ENCODE measurements around the gene ATP8A2. TPM values are rescaled to one million over a fixed set of nuclear protein-coding genes. Genes with fewer than 3 reads are reported as not detected.

ATP8A2 gene
- polyA plus RNA-seq, 3 donors = not detected

- Mint-ChIP-seq H3K27ac (no peak overlapping the region), H3K9me3 (peaks cover 0 to 3% (median 0%) of the 10 kb centered on the region in 7 donors), H3K4me1 (peaks cover 17% of the 10 kb centered on the region), H3K4me3 (no peak overlapping the region), H3K36me3 (no peaks in the 10 kb centered on the region), H3K27me3 (ENCODE audit: low read depth in 3 of 3) (peaks cover 0 to 9% (median 6%) of the 10 kb centered on the region in 3 donors)
- Histone ChIP-seq H3K9ac (ENCODE audit: insufficient read depth, low read length, poor library complexity, severe bottlenecking) (no peak overlapping the region), H3K36me3 (replicated peaks in 1 of 2; ENCODE audit: control insufficient read depth in 1 of 2, insufficient read depth in 2 of 2, low read length in 2 of 2) (no peaks in the 10 kb centered on the region), H3K27ac (ENCODE audit: low read depth in 1 of 2, low read length in 2 of 2) (no peak overlapping the region), H2AFZ (ENCODE audit: insufficient read depth, low read depth, low read length, poor library complexity, severe bottlenecking) (no peak overlapping the region), H3K9me3 (replicated peaks in 1 of 2; ENCODE audit: control insufficient read depth in 1 of 2, insufficient read depth in 1 of 2, low read length in 2 of 2) (no peaks in the 10 kb centered on the region), H3K4me3 (replicated peaks in 1 of 3; ENCODE audit: low read depth in 2 of 3, low read length in 3 of 3) (no peak overlapping the region), H4K20me1 (ENCODE audit: insufficient read depth, low read length) (no peaks in the 10 kb centered on the region), H3K4me2 (replicated peaks; ENCODE audit: extremely low read depth, low read length, poor library complexity, severe bottlenecking) (no peak overlapping the region), H3K79me2 (ENCODE audit: insufficient read depth, low read length) (no peaks in the 10 kb centered on the region), H3K27me3 (ENCODE audit: control insufficient read depth in 2 of 2, insufficient read depth in 2 of 2, low read length in 2 of 2) (no peaks in the 10 kb centered on the region), H3K4me1 (ENCODE audit: control insufficient read depth in 1 of 2, insufficient read depth in 2 of 2, low read length in 2 of 2) (peaks cover 13 to 14% of the 10 kb centered on the region in 2 donors)
- TF ChIP-seq CTCF (IDR thresholded peaks at IDR 0.05) = no peak
- intact Hi-C loops (cut with micrococcal nuclease) = no loop called here
- no peak for DNase-seq
These were observed 495.3 kb downstream of the ATP8A2 start for GRCh38 chr13:25867038-25867437.

- no peaks in the 10 kb centered on the region for H3K36me3 ChIP-seq (replicated peaks in 1 of 2; ENCODE audit: control insufficient read depth in 1 of 2, insufficient read depth in 2 of 2, low read length in 2 of 2)
- no peaks in the 10 kb centered on the region for H4K20me1 ChIP-seq (ENCODE audit: insufficient read depth, low read length)
- H3K4me1 ChIP-seq (ENCODE audit: control insufficient read depth in 1 of 2, insufficient read depth in 2 of 2, low read length in 2 of 2) = peaks cover 28 to 29% of the 10 kb centered on the region in 2 donors
- no peak overlapping the region for H3K9ac ChIP-seq (ENCODE audit: insufficient read depth, low read length, poor library complexity, severe bottlenecking)
- H3K9me3 Mint-ChIP-seq = peaks cover 0 to 2% (median under 1%) of the 10 kb centered on the region in 7 donors
- no peaks in the 10 kb centered on the region for H3K79me2 ChIP-seq (ENCODE audit: insufficient read depth, low read length)
- H3K4me3 Mint-ChIP-seq = no peak overlapping the region
- peaks cover 0 to 6% (median 6%) of the 10 kb centered on the region in 3 donors for H3K27me3 Mint-ChIP-seq (ENCODE audit: low read depth in 3 of 3)
- no peak overlapping the region for H3K4me3 ChIP-seq (replicated peaks in 1 of 3; ENCODE audit: low read depth in 2 of 3, low read length in 3 of 3)
- H3K27ac ChIP-seq (ENCODE audit: low read depth in 1 of 2, low read length in 2 of 2) = no peak overlapping the region
- H3K9me3 ChIP-seq (replicated peaks in 1 of 2; ENCODE audit: control insufficient read depth in 1 of 2, insufficient read depth in 1 of 2, low read length in 2 of 2) = no peaks in the 10 kb centered on the region
- H2AFZ ChIP-seq (ENCODE audit: insufficient read depth, low read depth, low read length, poor library complexity, severe bottlenecking) = no peak overlapping the region
- H3K4me1 Mint-ChIP-seq = peaks cover 28% of the 10 kb centered on the region
- WGBS (ENCODE audit: insufficient coverage) = 92% methylated on average over 4 of the region's 5 CpGs
- DNase-seq = no peak
- H3K27me3 ChIP-seq (ENCODE audit: control insufficient read depth in 2 of 2, insufficient read depth in 2 of 2, low read length in 2 of 2) = no peaks in the 10 kb centered on the region
- H3K27ac Mint-ChIP-seq = no peak overlapping the region
- no peak for TF ChIP-seq CTCF (IDR thresholded peaks at IDR 0.05)
- H3K36me3 Mint-ChIP-seq = no peaks in the 10 kb centered on the region
- intact Hi-C loops (cut with micrococcal nuclease) = no loop called here
- no peak overlapping the region for H3K4me2 ChIP-seq (replicated peaks; ENCODE audit: extremely low read depth, low read length, poor library complexity, severe bottlenecking)
These were observed 496.7 kb downstream of the ATP8A2 start for GRCh38 chr13:25868490-25868889.

Measured in CD14-positive monocyte (primary cell).